ENCODE measurements around the gene LDLRAD4.
"Not testable (repeated sequence)": the region's sequence is repeated elsewhere in the genome, so short reads cannot be mapped to it uniquely, and the experiment has no call there.

LDLRAD4 gene

DNA sequence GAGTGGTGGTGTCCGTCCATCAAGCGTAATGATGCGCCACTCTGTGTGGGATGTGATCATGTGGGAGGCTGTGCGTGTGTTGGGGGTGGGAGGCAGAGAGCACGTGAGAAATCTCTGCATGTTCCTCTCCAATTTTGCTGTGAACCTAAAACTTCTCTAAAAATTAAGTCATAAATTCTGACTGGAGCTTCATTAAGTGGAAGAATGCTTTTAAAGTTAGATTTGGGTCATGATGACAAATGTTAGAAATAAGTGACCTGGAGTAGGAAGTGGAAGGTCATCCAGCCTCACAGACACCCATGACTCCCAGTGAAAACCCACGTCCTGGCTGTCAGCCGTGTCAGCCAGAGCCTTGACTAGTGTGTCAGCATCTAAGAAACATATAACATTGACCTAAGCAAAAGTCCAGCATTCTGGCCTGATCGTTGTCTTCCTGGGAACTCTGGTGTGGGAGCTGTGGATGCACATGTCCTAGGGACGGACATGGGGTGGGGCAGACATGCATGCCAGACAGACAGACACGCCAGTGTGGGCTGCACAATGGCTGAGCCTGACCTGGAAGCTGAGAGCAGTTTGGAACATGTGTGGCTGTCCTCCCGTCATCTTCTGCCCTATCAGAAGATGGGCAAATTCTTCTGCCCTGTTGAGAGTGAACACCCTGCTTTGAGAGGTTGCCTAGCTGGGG lies 262.2 kb downstream of the LDLRAD4 start:
- DNase-seq = no peak

GRCh38 chr18:13481331-13481730 lies 262.8 kb downstream of the LDLRAD4 start:
- DNase-seq = no peak

- no peak for DNase-seq
These were observed 263.5 kb downstream of the LDLRAD4 start for GRCh38 chr18:13481820-13482617.

GRCh38 chr18:13482618-13482945 lies 264.0 kb downstream of the LDLRAD4 start:
- DNase-seq = no peak

DNA sequence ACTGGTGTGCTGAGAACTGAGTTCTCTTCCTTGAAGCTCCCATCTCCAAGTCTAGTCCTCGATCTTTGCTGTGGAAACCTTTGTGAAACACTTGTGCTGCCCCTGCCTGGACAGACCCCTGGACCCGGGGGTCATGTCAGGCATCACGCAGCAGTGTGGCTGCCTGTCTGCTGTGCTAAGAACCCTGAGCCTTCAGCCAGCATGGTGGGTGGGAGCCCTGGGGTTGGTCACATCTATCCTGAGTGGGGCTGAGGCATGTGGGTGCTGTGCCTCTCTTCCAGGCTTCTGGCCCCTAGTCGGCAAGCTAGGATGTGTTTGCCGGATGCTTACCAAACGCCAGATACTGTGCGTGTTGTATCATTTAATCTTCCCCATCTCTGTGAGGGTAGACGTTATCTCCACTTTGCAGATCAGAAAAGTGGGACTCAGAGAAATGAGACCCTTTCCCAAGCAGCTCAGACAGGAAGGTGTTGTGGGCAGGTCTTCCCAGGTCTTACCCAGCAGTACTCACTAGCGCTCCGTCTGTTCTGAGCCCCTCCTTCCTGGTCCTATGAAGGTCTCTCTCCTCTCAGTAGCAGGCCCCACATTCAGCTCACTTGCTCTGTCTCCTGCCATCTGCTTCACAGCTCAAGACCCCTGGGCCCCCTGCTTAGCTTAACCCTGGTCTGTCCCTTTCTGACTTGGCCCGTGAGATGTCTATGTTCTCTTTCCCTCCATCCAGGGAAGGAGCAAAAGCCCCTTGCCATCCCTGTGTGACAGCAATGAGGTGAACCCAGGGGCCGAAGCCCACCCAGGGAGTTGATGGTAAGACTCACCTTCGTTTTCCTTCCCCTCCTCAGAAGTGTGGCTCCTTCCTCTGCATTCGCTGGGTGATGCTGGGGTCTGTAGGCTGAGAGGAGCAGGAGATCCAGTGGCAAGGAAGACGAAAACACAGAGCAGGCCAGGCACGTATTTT lies 265.0 kb downstream of the LDLRAD4 start:
- DNase-seq = no peak

DNA sequence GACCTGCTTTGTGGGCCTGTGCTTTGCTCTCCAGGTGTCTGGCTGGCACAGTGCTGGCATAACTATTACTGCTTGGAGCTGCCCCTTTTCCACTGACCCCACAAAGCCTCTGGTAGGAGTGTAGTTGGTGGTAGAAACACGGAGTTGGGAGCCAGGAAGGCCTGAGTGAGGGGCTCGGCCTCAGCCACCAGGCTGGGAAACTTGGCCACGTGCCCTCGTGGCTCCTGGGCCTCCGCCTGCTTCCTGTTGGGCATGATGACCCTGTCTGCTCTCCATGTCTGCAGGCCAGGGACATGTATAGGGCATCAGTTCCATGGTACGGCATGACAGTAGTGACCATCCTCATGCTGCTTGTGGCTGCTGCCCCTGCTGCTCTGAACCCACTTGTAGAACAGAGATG lies 266.6 kb downstream of the LDLRAD4 start:
- DNase-seq = no peak

DNA sequence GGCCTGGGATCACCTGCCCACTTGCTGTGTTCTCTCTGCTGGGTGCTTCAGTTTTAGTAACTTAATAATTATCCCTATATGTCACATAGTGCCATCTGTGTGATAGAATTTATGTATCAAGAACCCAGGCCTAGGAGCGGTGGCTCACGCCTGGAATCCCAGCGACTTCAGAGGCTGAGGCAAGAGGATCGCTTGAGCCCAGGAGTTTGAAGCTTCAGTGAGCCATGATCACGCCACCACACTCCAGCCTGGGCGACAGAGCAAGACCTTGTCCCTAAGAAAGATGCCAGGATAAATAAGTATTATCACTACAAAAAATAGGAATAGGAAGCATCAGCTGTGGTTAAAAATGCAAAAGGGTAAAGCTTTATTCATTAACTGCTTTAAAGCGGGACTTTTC lies 267.0 kb downstream of the LDLRAD4 start:
- DNase-seq = no peak

DNA sequence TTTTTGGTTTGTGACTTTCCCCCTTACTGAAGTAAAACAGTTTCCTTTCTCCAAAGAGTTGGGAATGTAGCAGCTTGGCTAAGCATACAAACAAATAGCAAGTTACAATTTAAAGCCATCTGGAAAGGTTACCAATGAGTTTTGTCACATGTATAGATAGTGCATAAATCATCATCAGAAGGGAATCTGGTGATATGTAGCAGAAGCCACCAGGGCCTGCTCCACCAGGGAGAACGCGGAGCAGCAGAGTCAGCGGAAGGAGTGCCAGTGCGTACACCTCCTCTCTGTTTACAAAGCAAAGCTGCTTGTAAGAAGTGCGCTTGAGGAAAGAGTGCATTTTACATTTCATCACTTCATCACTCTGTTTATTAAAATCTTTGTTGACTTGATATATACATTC lies 267.7 kb downstream of the LDLRAD4 start:
- DNase-seq = no peak

DNA sequence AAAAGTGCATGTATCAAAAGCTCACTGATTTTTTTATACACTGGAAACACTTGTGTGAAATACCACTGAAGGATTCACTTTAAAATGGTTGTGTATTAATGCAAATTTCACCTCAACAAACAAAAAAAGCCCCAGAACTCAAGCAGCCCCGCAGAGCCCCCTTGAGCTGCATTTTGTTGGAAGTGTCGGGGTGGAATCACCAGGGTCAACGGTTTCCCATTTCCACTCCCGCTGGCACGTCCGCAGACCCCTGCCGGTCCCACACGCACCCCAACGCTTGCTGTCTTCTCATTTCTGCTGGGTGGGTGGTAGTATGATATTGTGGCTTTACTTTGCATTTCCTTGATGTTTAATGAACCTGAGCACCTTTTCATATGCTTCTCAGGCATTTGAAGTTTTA lies 268.1 kb downstream of the LDLRAD4 start:
- no peak for DNase-seq

- no peak for DNase-seq
These were observed 268.7 kb downstream of the LDLRAD4 start for GRCh38 chr18:13487237-13487636.

DNA sequence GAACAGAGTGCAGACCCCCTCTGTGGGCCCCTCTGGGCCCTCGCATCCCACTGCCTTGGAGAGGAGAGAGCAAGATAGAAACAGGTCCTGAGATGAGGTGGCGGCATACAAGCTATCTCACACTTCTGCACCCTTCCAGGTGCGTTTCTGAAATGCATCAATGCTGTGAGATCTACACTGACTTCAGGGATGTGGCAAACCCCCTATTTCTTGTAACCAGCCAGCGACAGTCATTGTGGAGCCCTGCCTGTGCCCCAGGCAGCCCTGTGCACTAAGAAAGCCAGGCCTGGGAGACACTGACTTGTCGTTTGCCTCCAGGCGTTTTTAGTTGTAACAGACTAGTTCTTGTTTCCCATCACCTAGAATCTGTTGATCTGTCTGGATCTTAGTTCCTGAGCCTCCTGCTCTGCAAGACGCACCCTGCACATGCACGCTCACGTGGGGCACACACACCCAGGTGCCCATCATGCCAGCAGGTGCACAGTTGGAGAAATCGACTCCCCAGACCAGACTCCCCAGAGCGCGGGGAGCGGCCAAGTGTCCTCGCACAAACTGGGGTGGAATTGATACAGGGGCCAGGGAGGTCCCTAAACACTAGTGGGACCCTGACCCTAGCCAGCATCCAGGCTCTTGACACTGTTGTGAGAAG lies 269.8 kb downstream of the LDLRAD4 start:
- DNase-seq = no peak

- not testable (repeated sequence) for DNase-seq
These were observed 270.7 kb downstream of the LDLRAD4 start for GRCh38 chr18:13489303-13489702.

DNA sequence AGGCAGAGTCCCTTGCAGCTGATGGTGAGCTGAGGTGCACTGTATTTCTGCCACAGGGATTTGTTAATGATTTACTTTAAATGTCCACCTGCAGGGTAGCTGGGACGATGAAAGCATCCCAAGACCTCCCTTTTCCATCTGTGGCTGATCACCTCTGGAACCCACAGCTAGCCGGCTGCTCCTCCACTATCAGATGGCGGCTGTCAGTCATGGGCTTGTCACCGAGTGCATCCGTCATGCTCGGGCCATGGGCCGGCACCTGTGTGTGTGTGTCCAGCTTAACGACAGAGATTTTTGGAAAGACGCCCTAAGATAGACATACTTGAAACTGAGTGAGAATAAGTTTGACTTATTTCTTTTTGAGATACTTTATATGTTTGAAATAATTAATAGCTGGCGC lies 272.6 kb downstream of the LDLRAD4 start:
- no peak for DNase-seq

GRCh38 chr18:13492314-13492713 lies 273.8 kb downstream of the LDLRAD4 start:
- DNase-seq = no peak

DNA sequence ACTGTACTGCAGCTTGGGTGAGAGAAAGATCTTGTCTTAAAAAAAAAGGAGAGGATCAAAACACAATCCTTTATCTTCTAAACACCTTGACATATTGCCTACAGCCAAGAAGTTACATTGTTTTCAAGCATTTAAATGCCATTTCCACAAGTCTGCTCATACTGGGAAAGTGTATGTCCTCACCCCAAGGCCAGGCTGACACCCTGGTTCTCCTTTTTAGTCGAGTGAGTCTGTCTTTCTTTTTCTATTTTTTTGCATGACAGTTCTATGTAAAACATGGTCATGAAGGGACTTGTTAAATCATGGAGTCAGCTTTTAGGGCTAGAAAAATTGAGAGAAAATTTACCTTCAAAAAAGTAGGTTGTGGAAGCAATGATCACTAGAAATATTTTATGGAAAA lies 274.5 kb downstream of the LDLRAD4 start:
- DNase-seq = no peak

DNA sequence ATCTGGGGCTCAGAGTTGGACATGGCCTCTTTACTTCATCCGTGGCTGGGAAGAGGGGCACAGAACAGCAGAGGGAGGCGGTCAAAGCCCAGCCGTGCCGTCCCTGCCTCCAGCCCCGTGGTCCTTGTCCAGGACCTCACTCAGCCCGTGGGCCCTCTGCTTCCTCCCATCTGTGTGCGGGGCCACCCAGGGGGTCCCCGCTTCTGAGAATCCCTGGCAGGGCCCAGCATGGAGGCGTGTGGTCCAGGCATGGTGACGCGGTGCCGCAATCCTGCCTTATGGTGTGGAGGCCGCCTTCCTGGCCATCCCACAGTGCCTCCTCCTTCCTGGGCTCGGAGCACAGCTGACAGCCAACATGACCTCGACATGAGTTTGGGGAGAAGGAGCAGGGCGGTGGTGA lies 275.2 kb downstream of the LDLRAD4 start:
- DNase-seq = no peak

DNA sequence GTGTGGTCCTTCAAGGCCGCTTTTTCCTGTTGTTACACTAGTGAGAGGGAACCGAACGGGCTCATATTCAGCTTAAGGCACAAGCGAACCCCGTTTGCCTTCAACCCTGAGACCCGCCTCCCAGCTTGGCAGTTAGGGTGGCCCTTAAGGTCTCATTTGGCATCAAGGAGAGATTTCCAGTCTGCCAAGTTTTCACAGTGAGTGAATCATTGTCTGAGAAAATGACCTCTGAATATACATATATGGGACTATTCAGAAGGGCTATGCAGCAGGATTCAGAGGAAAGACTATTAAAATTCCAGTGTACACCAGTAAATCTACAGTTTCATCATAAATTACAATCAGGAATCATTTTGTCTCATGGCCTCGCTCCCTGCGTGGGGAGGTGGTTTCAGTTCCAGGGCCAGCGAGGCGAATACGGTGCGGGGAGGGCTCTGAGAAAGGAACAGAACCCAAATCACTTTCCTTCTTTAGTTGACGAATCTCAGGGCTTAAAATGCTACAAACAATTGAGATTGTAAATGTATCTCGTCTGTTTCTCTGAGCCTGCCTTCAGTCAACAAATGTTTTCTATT lies 276.4 kb downstream of the LDLRAD4 start:
- no peak for DNase-seq

DNA sequence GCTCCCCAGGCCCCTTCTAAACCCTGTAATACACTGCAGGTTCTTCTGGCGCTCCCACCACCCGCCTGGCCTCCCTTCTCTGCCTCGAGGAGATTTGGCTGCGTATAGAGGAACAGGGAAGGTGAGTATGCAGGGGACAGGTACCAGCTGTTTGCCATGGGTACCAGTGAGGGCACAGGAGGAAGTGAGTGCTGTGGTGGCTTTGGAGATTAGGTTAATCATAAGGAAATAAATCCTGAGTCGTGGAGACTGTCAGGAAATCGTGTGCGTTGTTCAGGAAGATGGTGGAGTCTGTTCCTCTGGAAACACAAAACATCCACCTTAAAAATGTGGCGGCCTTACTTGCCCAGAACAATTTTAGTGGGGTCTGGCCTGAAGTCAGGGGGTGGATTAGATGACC lies 277.4 kb downstream of the LDLRAD4 start:
- no peak for DNase-seq

DNA sequence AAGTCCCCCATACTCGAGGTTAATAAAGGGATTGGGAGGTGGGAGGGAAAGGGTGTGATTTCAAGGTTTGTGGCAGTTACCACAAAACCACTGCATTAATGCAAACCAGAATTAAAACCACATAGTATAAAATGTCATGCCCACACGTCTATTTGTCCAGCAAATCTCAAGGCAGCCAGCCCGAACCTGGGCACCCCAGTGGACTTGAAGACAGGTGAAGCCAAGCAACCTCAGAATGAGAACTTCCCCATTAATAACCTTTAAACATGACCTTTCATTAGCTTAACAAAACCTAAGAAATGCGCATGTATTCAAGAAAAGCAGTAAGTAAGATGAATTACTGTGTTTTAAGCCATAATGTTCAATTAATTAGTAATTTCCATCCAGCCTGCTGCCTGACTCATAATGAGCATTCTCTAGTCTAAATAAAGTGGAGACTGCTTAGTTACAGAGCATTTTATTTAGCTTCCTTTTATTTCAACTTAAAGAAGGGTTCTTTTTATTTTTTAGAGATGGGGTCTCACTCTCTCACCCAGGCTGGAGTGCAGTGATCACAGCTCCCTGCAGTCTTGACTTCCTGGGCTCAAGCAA lies 278.2 kb downstream of the LDLRAD4 start:
- DNase-seq = no peak

DNA sequence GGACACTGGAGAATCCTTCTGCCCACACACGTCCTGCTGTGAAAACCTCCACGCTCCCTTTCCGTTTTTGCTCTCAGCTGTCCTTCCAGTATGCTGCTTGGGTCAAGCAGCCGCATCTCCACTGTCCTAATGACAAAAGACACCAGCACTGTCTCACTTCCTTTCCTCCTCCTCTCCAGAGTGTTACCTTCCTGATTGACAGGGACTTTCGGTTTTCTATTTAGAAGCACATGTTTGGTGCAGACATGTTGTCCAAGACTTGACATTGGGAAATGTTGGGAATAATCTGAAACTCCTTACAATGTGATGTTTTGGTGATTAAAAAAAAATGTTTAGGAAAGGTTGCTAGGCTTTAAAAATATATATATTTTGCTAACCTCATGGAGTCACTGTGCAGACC lies 281.2 kb downstream of the LDLRAD4 start:
- DNase-seq = no peak

- no peak for DNase-seq
These were observed 281.8 kb downstream of the LDLRAD4 start for GRCh38 chr18:13500227-13500865.

Measured in activated CD4-positive, alpha-beta T cell treated with anti-CD3 and anti-CD28 coated beads, Interleukin-2, amount 50 U/mL, for 48 hours (primary cell).